Cardiac muscle cell (in vitro differentiated cells and primary cell): Measurements from ENCODE around the gene FAM120B. TPM values are rescaled to one million over a fixed set of nuclear protein-coding genes. Genes with fewer than 3 reads are reported as not detected.
A peak's percentile ranks its signal among the peaks of the same experiment; 100 is the strongest.

Source experiments
- DNase-seq, 2 donors: peaks; one replicate each; pipeline versions ENCODE4 v3.0.0 to v3.0.0-alpha.2; 2010 to 2017; ENCODE audit warnings: low read depth in 1 of 2, low spot score in 1 of 2
- H3K27ac ChIP-seq: fragments of 200-600 bp; sonication (generic); 2 replicates; pipeline ENCODE4 v1.5.1; 2016
- H3K27me3 ChIP-seq: fragments of 200-600 bp; sonication (generic); 2 replicates; pipeline ENCODE4 v1.6.0; 2016; ENCODE audit warnings: control low read depth
- H3K36me3 ChIP-seq: fragments of 200-600 bp; sonication (generic); 2 replicates; pipeline ENCODE4 v1.5.1; 2016; ENCODE audit warnings: control low read depth
- H3K4me1 ChIP-seq: fragments of 200-600 bp; sonication (generic); 2 replicates; pipeline ENCODE4 v1.8.1; 2017; ENCODE audit warnings: low read depth, mild to moderate bottlenecking, mixed run types
- H3K4me3 ChIP-seq: fragments of 200-600 bp; sonication (generic); 2 replicates; pipeline ENCODE4 v1.5.1; 2016; ENCODE audit warnings: mild to moderate bottlenecking
- H3K9me3 ChIP-seq: fragments of 200-600 bp; sonication (generic); 2 replicates; pipeline ENCODE4 v1.5.1; 2017; ENCODE audit warnings: low read depth, mild to moderate bottlenecking, control low read depth
- CTCF ChIP-seq: IDR thresholded peaks from 2 replicates; pipeline ENCODE4 v1.5.1; 2012; ENCODE audit warnings: low read depth, mild to moderate bottlenecking, low read length
- polyA plus RNA-seq: library from polyadenylated mRNA; unstranded; fragments of >200 nt; fragmentation: Nextera tagmentation; extraction: Ambion mirVana; gene quantifications from 2 replicates; pipeline ENCODE4 v1.2.1, GENCODE V29; 2016
- total RNA-seq: library from RNA; depleted of rRNA; stranded (reverse); fragments of >200 nt; gene quantifications from 2 replicates; pipeline ENCODE4 v1.2.3, GENCODE V29; 2016

The FAM120B gene
- total and polyA plus RNA-seq, 2 experiments from 2014 or later: 13.2 to 24.9 TPM

- H3K36me3 ChIP-seq: no peaks in the 10 kb centered on the region
- no peak for DNase-seq
- no peak overlapping the region for H3K4me3 ChIP-seq
- peaks cover 4% of the 10 kb centered on the region for H3K4me1 ChIP-seq
- no peak overlapping the region for H3K27ac ChIP-seq
- H3K27me3 ChIP-seq: no peaks in the 10 kb centered on the region
- TF ChIP-seq CTCF: no peak
- no peaks in the 10 kb centered on the region for H3K9me3 ChIP-seq
These were observed 118.1 kb downstream of the FAM120B start for GRCh38 chr6:170424604-170425126.

- Histone ChIP-seq H3K4me3 (no peak overlapping the region), H3K27me3 (no peaks in the 10 kb centered on the region), H3K4me1 (peaks cover 6% of the 10 kb centered on the region), H3K27ac (no peak overlapping the region), H3K9me3 (no peaks in the 10 kb centered on the region), H3K36me3 (no peaks in the 10 kb centered on the region)
- peak; percentile 41 to 72 for DNase-seq
- TF ChIP-seq CTCF: peak; percentile 40
These were observed 122.9 kb downstream of the FAM120B start for GRCh38 chr6:170429450-170429849.

GRCh38 chr6:170433163-170434116 is 126.9 kb downstream of the FAM120B start:
- TF ChIP-seq CTCF: no peak
- DNase-seq: no peak
- H3K36me3 ChIP-seq: no peaks in the 10 kb centered on the region
- no peak overlapping the region for H3K27ac ChIP-seq
- no peak overlapping the region for H3K4me3 ChIP-seq
- H3K9me3 ChIP-seq: no peaks in the 10 kb centered on the region
- no peaks in the 10 kb centered on the region for H3K27me3 ChIP-seq
- peaks cover 11% of the 10 kb centered on the region for H3K4me1 ChIP-seq

- Histone ChIP-seq H3K27me3 (no peaks in the 10 kb centered on the region), H3K27ac (no peak overlapping the region), H3K4me3 (no peak overlapping the region), H3K4me1 (peaks cover 16% of the 10 kb centered on the region), H3K9me3 (no peaks in the 10 kb centered on the region), H3K36me3 (no peaks in the 10 kb centered on the region)
- TF ChIP-seq CTCF: no peak
- DNase-seq: peak in 1 of 2 donors; percentile 41
These were observed 127.7 kb downstream of the FAM120B start for GRCh38 chr6:170434117-170434820.

GRCh38 chr6:170434821-170435155 is 128.2 kb downstream of the FAM120B start:
- no peak for DNase-seq
- no peak for TF ChIP-seq CTCF
- H3K27me3 ChIP-seq: no peaks in the 10 kb centered on the region
- peaks cover 16% of the 10 kb centered on the region for H3K4me1 ChIP-seq
- H3K36me3 ChIP-seq: no peaks in the 10 kb centered on the region
- H3K4me3 ChIP-seq: no peak overlapping the region
- no peaks in the 10 kb centered on the region for H3K9me3 ChIP-seq
- H3K27ac ChIP-seq: no peak overlapping the region
